Measurements from ENCODE around the gene C19orf53.

Gene C19orf53

DNA sequence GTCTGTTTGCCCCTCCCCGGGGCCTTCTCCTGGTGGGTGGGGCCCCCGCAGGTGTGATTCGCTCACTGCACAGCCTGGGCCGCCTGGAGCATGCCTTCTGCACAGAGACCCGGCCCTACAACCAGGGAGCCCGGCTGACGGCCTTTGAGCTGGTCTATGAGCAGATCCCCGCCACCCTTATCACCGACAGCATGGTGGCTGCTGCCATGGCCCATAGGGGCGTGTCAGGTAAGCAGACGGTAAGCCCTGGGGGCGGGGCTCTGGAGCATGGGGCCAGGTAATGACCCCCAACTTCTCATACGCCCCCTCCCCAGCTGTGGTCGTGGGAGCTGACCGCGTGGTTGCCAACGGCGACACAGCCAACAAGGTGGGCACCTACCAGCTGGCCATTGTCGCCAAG is 5.7 kb upstream of the C19orf53 start:
- Histone ChIP-seq H3K79me2 (ENCODE audit: insufficient read depth, low read length) (peaks cover 23% of the 10 kb centered on the region; the same call in 1 of the 2 replicates), H3K9ac (ENCODE audit: low read depth, low read length, poor library complexity, severe bottlenecking) (no peak overlapping the region), H3K36me3 (ENCODE audit: insufficient read depth, low read length) (peaks cover 5% of the 10 kb centered on the region; the same call in 1 of the 2 replicates), H2AFZ (ENCODE audit: low read length) (no peak overlapping the region), H3F3A (ENCODE audit: low read depth) (no peaks in the 10 kb centered on the region), H3K9me3 (ENCODE audit: insufficient read depth, low read depth, low read length) (no peaks in the 10 kb centered on the region), H3K9me2 (replicated peaks; ENCODE audit: low read depth, low read length) (no peaks in the 10 kb centered on the region), H3K4me1 (ENCODE audit: insufficient read depth, low read length, poor library complexity, severe bottlenecking) (peaks cover 10% of the 10 kb centered on the region), H4K20me1 (ENCODE audit: insufficient read depth, low read length, poor library complexity, severe bottlenecking) (peaks cover 7% of the 10 kb centered on the region), H3K4me2 (ENCODE audit: low read depth, low read length, poor library complexity, severe bottlenecking) (no peak overlapping the region), H3K27me3 (ENCODE audit: insufficient read depth, low read length, poor library complexity, severe bottlenecking) (no peaks in the 10 kb centered on the region), H3K4me3 (ENCODE audit: low read length, poor library complexity, severe bottlenecking) (no peak overlapping the region)
- no peak for TF ChIP-seq CTCF (conservative IDR thresholded peaks at IDR 0.05; ENCODE audit: low read length)
- TF ChIP-seq EZH2phosphoT487 (IDR thresholded peaks at IDR 0.05; ENCODE audit: borderline replicate concordance): no peak

DNA sequence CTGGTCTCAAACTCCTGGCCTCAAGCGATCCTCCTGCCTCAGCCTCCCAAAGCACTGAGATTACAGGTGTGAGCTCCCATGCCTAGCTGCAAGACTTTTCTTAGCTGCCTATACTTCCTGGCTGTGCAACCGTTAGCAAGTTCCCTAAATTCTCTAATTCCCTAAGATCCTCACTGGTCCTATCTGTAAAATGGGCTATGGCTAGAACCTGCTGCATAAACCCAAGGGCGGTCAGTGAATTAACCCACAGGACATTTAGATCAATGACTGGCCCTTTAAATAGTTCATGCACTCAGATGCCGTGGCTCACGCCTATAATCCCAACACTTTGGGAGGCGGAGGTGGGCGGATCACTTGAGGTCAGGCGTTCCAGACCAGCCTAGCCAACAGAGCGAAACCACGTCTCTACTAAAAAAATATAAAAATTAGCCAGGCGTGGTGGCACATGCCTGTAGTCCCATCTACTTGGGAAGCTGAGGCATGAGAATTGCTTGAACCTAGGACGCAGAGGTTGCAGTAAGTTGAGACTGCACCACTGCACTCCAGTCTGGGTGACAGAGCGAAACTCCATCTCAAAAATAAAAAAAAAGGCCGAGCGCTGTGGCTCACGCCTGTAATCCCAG is 4.1 kb upstream of the C19orf53 start:
- peaks cover 22% of the 10 kb centered on the region for H3K79me2 ChIP-seq (ENCODE audit: insufficient read depth, low read length)
- no peaks in the 10 kb centered on the region for H3F3A ChIP-seq (ENCODE audit: low read depth)
- H4K20me1 ChIP-seq (ENCODE audit: insufficient read depth, low read length, poor library complexity, severe bottlenecking): peaks cover 15% of the 10 kb centered on the region
- no peaks in the 10 kb centered on the region for H3K9me3 ChIP-seq (ENCODE audit: insufficient read depth, low read depth, low read length)
- H3K36me3 ChIP-seq (ENCODE audit: insufficient read depth, low read length): peaks cover 5% of the 10 kb centered on the region; the same call in 1 of the 2 replicates
- no peak for TF ChIP-seq EZH2phosphoT487 (IDR thresholded peaks at IDR 0.05; ENCODE audit: borderline replicate concordance)
- TF ChIP-seq CTCF (conservative IDR thresholded peaks at IDR 0.05; ENCODE audit: low read length): no peak
- H2AFZ ChIP-seq (ENCODE audit: low read length): no peak overlapping the region
- H3K27me3 ChIP-seq (ENCODE audit: insufficient read depth, low read length, poor library complexity, severe bottlenecking): peaks cover 4% of the 10 kb centered on the region
- H3K4me2 ChIP-seq (ENCODE audit: low read depth, low read length, poor library complexity, severe bottlenecking): no peak overlapping the region
- H3K4me3 ChIP-seq (ENCODE audit: low read length, poor library complexity, severe bottlenecking): no peak overlapping the region
- no peaks in the 10 kb centered on the region for H3K9me2 ChIP-seq (replicated peaks; ENCODE audit: low read depth, low read length)
- peaks cover 6% of the 10 kb centered on the region for H3K4me1 ChIP-seq (ENCODE audit: insufficient read depth, low read length, poor library complexity, severe bottlenecking)
- H3K9ac ChIP-seq (ENCODE audit: low read depth, low read length, poor library complexity, severe bottlenecking): no peak overlapping the region

GRCh38 chr19:13778398-13778797 is 4.1 kb downstream of the C19orf53 start:
- no peak overlapping the region for H3K4me2 ChIP-seq (ENCODE audit: low read depth, low read length, poor library complexity, severe bottlenecking)
- H3K79me2 ChIP-seq (ENCODE audit: insufficient read depth, low read length): peaks cover 30% of the 10 kb centered on the region
- no peak overlapping the region for H3K9ac ChIP-seq (ENCODE audit: low read depth, low read length, poor library complexity, severe bottlenecking)
- H3K36me3 ChIP-seq (ENCODE audit: insufficient read depth, low read length): peaks cover 17% of the 10 kb centered on the region; the same call in 1 of the 2 replicates
- H3K9me2 ChIP-seq (replicated peaks; ENCODE audit: low read depth, low read length): no peaks in the 10 kb centered on the region
- H3K9me3 ChIP-seq (ENCODE audit: insufficient read depth, low read depth, low read length): no peaks in the 10 kb centered on the region
- peaks cover 4% of the 10 kb centered on the region for H3K27me3 ChIP-seq (ENCODE audit: insufficient read depth, low read length, poor library complexity, severe bottlenecking)
- H3F3A ChIP-seq (ENCODE audit: low read depth): no peaks in the 10 kb centered on the region
- peaks cover 21% of the 10 kb centered on the region for H4K20me1 ChIP-seq (ENCODE audit: insufficient read depth, low read length, poor library complexity, severe bottlenecking)
- TF ChIP-seq EZH2phosphoT487 (IDR thresholded peaks at IDR 0.05; ENCODE audit: borderline replicate concordance) (no peak), CTCF (conservative IDR thresholded peaks at IDR 0.05; ENCODE audit: low read length) (no peak)
- no peak overlapping the region for H3K4me3 ChIP-seq (ENCODE audit: low read length, poor library complexity, severe bottlenecking)
- H3K4me1 ChIP-seq (ENCODE audit: insufficient read depth, low read length, poor library complexity, severe bottlenecking): peaks cover 9% of the 10 kb centered on the region
- H2AFZ ChIP-seq (ENCODE audit: low read length): no peak overlapping the region

Data from Loucy (cell line).